Transverse colon (tissue), 4 donors: ENCODE results near the gene FSTL5. TPM values are rescaled to one million over a fixed set of nuclear protein-coding genes. Genes with fewer than 3 reads are reported as not detected.

ENCODE experiments used
- DNase-seq: peaks from one replicate; pipeline ENCODE4 v3.0.0-alpha.2; 2019
- H3K27ac ChIP-seq, 4 donors: fragments of 200-600 bp; sonication (generic); 2 replicates each; pipeline ENCODE4 v1.5.1; 2016 to 2018; ENCODE audit warnings: inconsistent platforms in 4 of 4
- H3K27me3 ChIP-seq: fragments of 200-600 bp; sonication (generic); 2 replicates; pipeline ENCODE4 v1.5.1; 2017; ENCODE audit warnings: inconsistent platforms
- H3K36me3 ChIP-seq, 4 donors: fragments of 200-600 bp; sonication (generic); 2 replicates each; pipeline ENCODE4 v1.5.1; 2017 to 2019; ENCODE audit warnings: inconsistent platforms in 4 of 4
- H3K4me1 ChIP-seq, 4 donors: fragments of 200-600 bp; sonication (generic); 2 replicates each; pipeline ENCODE4 v1.5.1; 2017 to 2020; ENCODE audit warnings: inconsistent platforms in 4 of 4
- H3K4me3 ChIP-seq, 4 donors: fragments of 200-600 bp; sonication (generic); 1 replicate in 1 of 4; 2 replicates in 3 of 4; pipeline versions ENCODE4 v1.5.1 to v1.6.1; 2017 to 2019; ENCODE audit warnings: inconsistent platforms in 4 of 4
- H3K9me3 ChIP-seq, 2 donors: fragments of 200-600 bp; sonication (generic); 2 replicates each; pipeline ENCODE4 v1.5.1; 2017 to 2019; ENCODE audit warnings: inconsistent platforms in 2 of 2
- CTCF ChIP-seq, 5 experiments: fragments of 200-600 bp in 3 of 5; fragments of 450-650 bp in 2 of 5; sonication (generic) in 3 of 5; IDR thresholded peaks; 1 replicate in 2 of 5; 2 replicates in 3 of 5; pipeline ENCODE4 v1.5.1; 2016 to 2017; ENCODE audit warnings: antibody characterized with exemption in 5 of 5, inconsistent platforms in 3 of 5, mild to moderate bottlenecking in 2 of 5, moderate library complexity in 1 of 5
- EP300 ChIP-seq: sonication (generic); formaldehyde crosslinking; IDR thresholded peaks from one replicate; pipeline ENCODE4 v1.6.1; 2017; ENCODE audit warnings: antibody characterized with exemption, low read depth
- POLR2A ChIP-seq: fragments of 450-650 bp; IDR thresholded peaks from one replicate; pipeline ENCODE4 v1.6.1; 2016; ENCODE audit warnings: antibody characterized with exemption, mild to moderate bottlenecking, moderate library complexity
- POLR2AphosphoS5 ChIP-seq, 3 donors: sonication (generic); formaldehyde crosslinking; IDR thresholded peaks; one replicate each; pipeline ENCODE4 v1.6.1; 2016; ENCODE audit warnings: antibody characterized with exemption in 3 of 3
- WGBS, 2 donors: methylation state at CpG; one replicate each; pipeline ENCODE4 v1.1.5; 2018; ENCODE audit warnings: low coverage in 1 of 2; 5-methylcytosine and 5-hydroxymethylcytosine counted together
- in situ Hi-C, 4 donors: fragments of 200-750 bp; cut with MboI; loops; one replicate each; pipeline versions ENCODE4 v1.15.0 to v1.15.1; 2017; ENCODE audit warnings: low sequenced_read_pairs in 3 of 4, low pct_ligation_motif_present in 1 of 4, low pct_unique_long_range_greater_than_20kb in 1 of 4
- intact Hi-C: fragments of 100-400 bp; cut with DNase I; formaldehyde crosslinking; loops from one replicate; pipeline ENCODE4 v1.15.1; 2023; ENCODE audit warnings: low total_unique reads
- total RNA-seq, 4 donors: library from RNA; depleted of rRNA; stranded (reverse); fragments of >200 nt; gene quantifications; one replicate each; pipeline ENCODE4 v1.1.0, GENCODE V29; 2016

FSTL5 gene
- total RNA-seq, 4 donors from 2014 or later = 0.14 to 0.16 TPM; not detected in 2

- no peaks in the 10 kb centered on the region for H3K9me3 ChIP-seq
- no peaks in the 10 kb centered on the region for H3K36me3 ChIP-seq
- 40 to 63% methylated on average over 7 to 14 of the region's 14 CpGs for WGBS, 2 donors
- H3K27me3 ChIP-seq = no peaks in the 10 kb centered on the region
- in situ Hi-C loops (no loop called here), intact Hi-C loops (no loop called here)
- H3K27ac ChIP-seq = no peak overlapping the region
- H3K4me1 ChIP-seq = no peaks in the 10 kb centered on the region
- no peak overlapping the region for H3K4me3 ChIP-seq
- no peak for DNase-seq
- TF ChIP-seq POLR2AphosphoS5 (IDR thresholded peaks at IDR 0.05) = no peak
- no peak for TF ChIP-seq EP300
- no peak for TF ChIP-seq POLR2A
- TF ChIP-seq CTCF (IDR thresholded peaks at IDR 0.05) = no peak
These were observed 533.9 kb downstream of the FSTL5 start for GRCh38 chr4:161629694-161630441.

GRCh38 chr4:161604516-161605300 lies 559.1 kb downstream of the FSTL5 start:
- WGBS, 2 donors = 40 to 43% methylated on average over 4 of the region's 4 CpGs
- intact Hi-C loops = no loop called here
- Histone ChIP-seq H3K4me3 (no peak overlapping the region), H3K9me3 (no peaks in the 10 kb centered on the region), H3K27me3 (no peaks in the 10 kb centered on the region), H3K36me3 (no peaks in the 10 kb centered on the region), H3K4me1 (no peaks in the 10 kb centered on the region), H3K27ac (no peak overlapping the region)
- in situ Hi-C loops = no loop called here
- DNase-seq = no peak
- no peak for TF ChIP-seq POLR2AphosphoS5 (IDR thresholded peaks at IDR 0.05)
- TF ChIP-seq EP300 = no peak
- no peak for TF ChIP-seq POLR2A
- no peak for TF ChIP-seq CTCF (IDR thresholded peaks at IDR 0.05)

GRCh38 chr4:161601011-161601410 lies 562.8 kb downstream of the FSTL5 start:
- Histone ChIP-seq H3K4me3 (no peak overlapping the region), H3K36me3 (no peaks in the 10 kb centered on the region), H3K4me1 (no peaks in the 10 kb centered on the region), H3K27ac (no peak overlapping the region), H3K27me3 (no peaks in the 10 kb centered on the region), H3K9me3 (no peaks in the 10 kb centered on the region)
- intact Hi-C loops = no loop called here
- in situ Hi-C loops = no loop called here
- no peak for DNase-seq
- no peak for TF ChIP-seq POLR2AphosphoS5 (IDR thresholded peaks at IDR 0.05)
- TF ChIP-seq POLR2A = no peak
- TF ChIP-seq EP300 = no peak
- TF ChIP-seq CTCF (IDR thresholded peaks at IDR 0.05) = no peak

GRCh38 chr4:161595230-161595771 lies 568.5 kb downstream of the FSTL5 start:
- no peaks in the 10 kb centered on the region for H3K36me3 ChIP-seq
- TF ChIP-seq POLR2A (no peak), POLR2AphosphoS5 (IDR thresholded peaks at IDR 0.05) (no peak), CTCF (IDR thresholded peaks at IDR 0.05) (no peak), EP300 (no peak)
- in situ Hi-C loops = no loop called here

More at GRCh38 chr4:161595230-161595771, 568.5 kb downstream of the FSTL5 start:
- Histone ChIP-seq H3K4me1 (no peaks in the 10 kb centered on the region), H3K4me3 (no peak overlapping the region), H3K9me3 (no peaks in the 10 kb centered on the region), H3K27me3 (no peaks in the 10 kb centered on the region), H3K27ac (no peak overlapping the region)
- intact Hi-C loops = no loop called here
- 70 to 80% methylated on average over 2 of the region's 2 CpGs for WGBS, 2 donors
- DNase-seq = no peak
